CD4-positive, CD25-positive, alpha-beta regulatory T cell (primary cell): Measurements from ENCODE around the gene CREB5. TPM values are rescaled to one million over a fixed set of nuclear protein-coding genes. Genes with fewer than 3 reads are reported as not detected.
"Not testable (repeated sequence)": the region's sequence is repeated elsewhere in the genome, so short reads cannot be mapped to it uniquely, and the experiment has no call there.

Experiments
- ATAC-seq, 2 donors: fragments of 150-1000 bp; cut with Tn5 transposase; one replicate each; pipeline ENCODE4 v1.10.0; 2021; ENCODE audit warnings: low read depth in 2 of 2, moderate number of reproducible peaks in 2 of 2, moderate library complexity in 1 of 2
- DNase-seq, 3 donors: peaks; one replicate each; pipeline versions ENCODE4 v3.0.0 to v3.0.0-alpha.2; 2012 to 2022; ENCODE audit warnings: mixed read lengths in 1 of 3
- H3K27ac ChIP-seq: one replicate; pipeline ENCODE4 v1.7.0; 2013; ENCODE audit warnings: mild to moderate bottlenecking, low read length; ENCODE audit not compliant: insufficient read depth, poor library complexity, severe bottlenecking
- H3K27me3 ChIP-seq: one replicate; pipeline ENCODE4 v1.7.0; 2013; ENCODE audit warnings: low read length; ENCODE audit not compliant: control insufficient read depth, insufficient read depth
- H3K36me3 ChIP-seq: one replicate; pipeline ENCODE4 v1.7.0; 2013; ENCODE audit warnings: mild to moderate bottlenecking, low read length, moderate library complexity; ENCODE audit not compliant: control insufficient read depth, insufficient read depth
- H3K4me1 ChIP-seq: 2 replicates; pipeline ENCODE4 v1.7.0; 2013; ENCODE audit warnings: mild to moderate bottlenecking, low read length; ENCODE audit not compliant: insufficient read depth, control insufficient read depth, poor library complexity, severe bottlenecking
- H3K4me3 ChIP-seq: one replicate; pipeline ENCODE4 v1.7.0; 2013; ENCODE audit warnings: low read depth, mild to moderate bottlenecking, low read length, moderate library complexity
- H3K9me3 ChIP-seq, 2 experiments: 1 replicate in 1 of 2; 2 replicates in 1 of 2; pipeline ENCODE4 v1.7.0; 2013; ENCODE audit warnings: low read length in 2 of 2, mild to moderate bottlenecking in 1 of 2, moderate library complexity in 1 of 2; ENCODE audit not compliant: control insufficient read depth in 2 of 2
- H3K27ac Mint-ChIP-seq, 3 donors: one replicate each; pipeline ENCODE4 v1.8.0; 2020 to 2022; ENCODE audit warnings: mild to moderate bottlenecking in 3 of 3, mixed read lengths in 3 of 3, moderate library complexity in 2 of 3
- H3K27me3 Mint-ChIP-seq: one replicate; pipeline ENCODE4 v1.8.0; 2022; ENCODE audit warnings: mild to moderate bottlenecking, mixed read lengths
- H3K36me3 Mint-ChIP-seq: one replicate; pipeline ENCODE4 v1.8.0; 2020; ENCODE audit warnings: mixed read lengths
- H3K4me1 Mint-ChIP-seq, 4 donors: one replicate each; pipeline ENCODE4 v1.8.0; 2020 to 2022; ENCODE audit warnings: mixed read lengths in 4 of 4, mild to moderate bottlenecking in 1 of 4
- H3K4me3 Mint-ChIP-seq, 4 donors: one replicate each; pipeline ENCODE4 v1.8.0; 2020 to 2022; ENCODE audit warnings: mild to moderate bottlenecking in 4 of 4, mixed read lengths in 4 of 4, moderate library complexity in 3 of 4
- H3K9me3 Mint-ChIP-seq, 7 donors: one replicate each; pipeline ENCODE4 v1.8.0; 2020 to 2022; ENCODE audit warnings: mixed read lengths in 7 of 7, mild to moderate bottlenecking in 3 of 7, moderate library complexity in 2 of 7
- polyA plus RNA-seq, 4 donors: library from polyadenylated mRNA; unstranded; fragments of 300-500 nt; fragmentation: Illumina TruSeq; gene quantifications; one replicate each; pipeline ENCODE4 v1.2.3, GENCODE V29; 2021
- total RNA-seq: library from RNA; stranded (reverse); gene quantifications from one replicate; pipeline ENCODE4 v1.2.3, GENCODE V29; 2022

CREB5 gene
- total and polyA plus RNA-seq, 5 donors from 2014 or later, result 1.3 TPM; not detected in 4

GRCh38 chr7:28778786-28779185 is 366.5 kb downstream of the CREB5 start:
- Histone ChIP-seq H3K9me3 (no peaks in the 10 kb centered on the region), H3K4me3 (no peak overlapping the region), H3K36me3 (no peaks in the 10 kb centered on the region), H3K27me3 (peaks cover 3% of the 10 kb centered on the region), H3K4me1 (no peaks in the 10 kb centered on the region), H3K27ac (no peak overlapping the region)
- H3K4me1 Mint-ChIP-seq, result no peaks in the 10 kb centered on the region
- no peaks in the 10 kb centered on the region for H3K36me3 Mint-ChIP-seq
- no peak overlapping the region for H3K27ac Mint-ChIP-seq
- no peak for ATAC-seq
- H3K4me3 Mint-ChIP-seq, result no peak overlapping the region
- H3K9me3 Mint-ChIP-seq, result no peaks in the 10 kb centered on the region
- peaks cover 7% of the 10 kb centered on the region for H3K27me3 Mint-ChIP-seq
- DNase-seq, result no peak

GRCh38 chr7:28779954-28780353 is 367.6 kb downstream of the CREB5 start:
- no peak overlapping the region for H3K4me3 Mint-ChIP-seq
- H3K36me3 Mint-ChIP-seq, result no peaks in the 10 kb centered on the region
- no peaks in the 10 kb centered on the region for H3K4me1 ChIP-seq
- DNase-seq (no peak), ATAC-seq (no peak)
- no peaks in the 10 kb centered on the region for H3K9me3 Mint-ChIP-seq
- H3K27ac Mint-ChIP-seq, result no peak overlapping the region
- no peaks in the 10 kb centered on the region for H3K36me3 ChIP-seq
- no peaks in the 10 kb centered on the region for H3K4me1 Mint-ChIP-seq
- H3K4me3 ChIP-seq, result no peak overlapping the region
- no peak overlapping the region for H3K27ac ChIP-seq
- no peaks in the 10 kb centered on the region for H3K9me3 ChIP-seq
- H3K27me3 ChIP-seq, result peaks cover 3% of the 10 kb centered on the region
- peaks cover 7% of the 10 kb centered on the region for H3K27me3 Mint-ChIP-seq

- peaks cover 7% of the 10 kb centered on the region for H3K27me3 Mint-ChIP-seq
- H3K27ac ChIP-seq, result no peak overlapping the region
- no peaks in the 10 kb centered on the region for H3K36me3 ChIP-seq
- H3K27ac Mint-ChIP-seq, result no peak overlapping the region
- H3K9me3 ChIP-seq, result no peaks in the 10 kb centered on the region
- no peak overlapping the region for H3K4me3 Mint-ChIP-seq
- no peaks in the 10 kb centered on the region for H3K9me3 Mint-ChIP-seq
- no peaks in the 10 kb centered on the region for H3K4me1 ChIP-seq
- ATAC-seq (no peak), DNase-seq (no peak)
- no peaks in the 10 kb centered on the region for H3K36me3 Mint-ChIP-seq
- no peak overlapping the region for H3K4me3 ChIP-seq
- H3K27me3 ChIP-seq, result peaks cover 3% of the 10 kb centered on the region
- no peaks in the 10 kb centered on the region for H3K4me1 Mint-ChIP-seq
These were observed 370.0 kb downstream of the CREB5 start for GRCh38 chr7:28782362-28782761.

- no peaks in the 10 kb centered on the region for H3K36me3 ChIP-seq
- H3K36me3 Mint-ChIP-seq, result no peaks in the 10 kb centered on the region
- ATAC-seq (no peak), DNase-seq (no peak)
- no peaks in the 10 kb centered on the region for H3K9me3 Mint-ChIP-seq
- no peak overlapping the region for H3K4me3 Mint-ChIP-seq
- no peaks in the 10 kb centered on the region for H3K9me3 ChIP-seq
- H3K4me3 ChIP-seq, result no peak overlapping the region
- no peak overlapping the region for H3K27ac ChIP-seq
- H3K4me1 ChIP-seq, result no peaks in the 10 kb centered on the region
- no peak overlapping the region for H3K27ac Mint-ChIP-seq
- H3K27me3 Mint-ChIP-seq, result peaks cover under 1% of the 10 kb centered on the region
- H3K4me1 Mint-ChIP-seq, result no peaks in the 10 kb centered on the region
- H3K27me3 ChIP-seq, result peaks cover 3% of the 10 kb centered on the region
These were observed 372.0 kb downstream of the CREB5 start for GRCh38 chr7:28784171-28784902.

- Mint-ChIP-seq H3K36me3 (no peaks in the 10 kb centered on the region), H3K9me3 (no peaks in the 10 kb centered on the region), H3K27me3 (no peaks in the 10 kb centered on the region), H3K27ac (no peak overlapping the region), H3K4me3 (no peak overlapping the region), H3K4me1 (no peaks in the 10 kb centered on the region)
- Histone ChIP-seq H3K9me3 (no peaks in the 10 kb centered on the region), H3K4me1 (no peaks in the 10 kb centered on the region), H3K27me3 (no peaks in the 10 kb centered on the region), H3K36me3 (no peaks in the 10 kb centered on the region), H3K27ac (no peak overlapping the region), H3K4me3 (no peak overlapping the region)
- ATAC-seq (no peak), DNase-seq (no peak)
These were observed 373.0 kb downstream of the CREB5 start for GRCh38 chr7:28785041-28785995.

GRCh38 chr7:28786156-28786555 is 373.8 kb downstream of the CREB5 start:
- not testable (repeated sequence) for H3K4me3 ChIP-seq, H3K27me3 Mint-ChIP-seq, H3K4me3 Mint-ChIP-seq, H3K36me3 Mint-ChIP-seq, DNase-seq, ATAC-seq, H3K27ac Mint-ChIP-seq, H3K9me3 ChIP-seq, H3K4me1 ChIP-seq, H3K27ac ChIP-seq, H3K36me3 ChIP-seq, H3K9me3 Mint-ChIP-seq, H3K27me3 ChIP-seq, H3K4me1 Mint-ChIP-seq

- no peaks in the 10 kb centered on the region for H3K9me3 Mint-ChIP-seq
These were observed 374.8 kb downstream of the CREB5 start for GRCh38 chr7:28787106-28787505.

More at GRCh38 chr7:28787106-28787505, 374.8 kb downstream of the CREB5 start:
- Mint-ChIP-seq H3K4me3 (no peak overlapping the region), H3K27me3 (peaks cover 4% of the 10 kb centered on the region), H3K27ac (no peak overlapping the region), H3K4me1 (no peaks in the 10 kb centered on the region), H3K36me3 (no peaks in the 10 kb centered on the region)
- Histone ChIP-seq H3K36me3 (no peaks in the 10 kb centered on the region), H3K9me3 (no peaks in the 10 kb centered on the region), H3K27ac (no peak overlapping the region), H3K4me3 (no peak overlapping the region), H3K27me3 (no peaks in the 10 kb centered on the region), H3K4me1 (no peaks in the 10 kb centered on the region)
- DNase-seq, result no peak
- no peak for ATAC-seq
